Measurements from ENCODE around the gene PPP6R3.

- TF ChIP-seq MYC (IDR thresholded peaks at IDR 0.05; ENCODE audit: low read depth, low read length) (no peak), POLR2A (IDR thresholded peaks at IDR 0.05; ENCODE audit: extremely low read depth, insufficient read length) (no peak), CTCF (IDR thresholded peaks at IDR 0.05; ENCODE audit: low read depth, low read length) (no peak)
These were observed 131.2 kb downstream of the PPP6R3 start for GRCh38 chr11:68591719-68592118.
